CD14-positive monocyte (primary cell): Measurements from ENCODE around the gene BCAS1. TPM values are rescaled to one million over a fixed set of nuclear protein-coding genes. Genes with fewer than 3 reads are reported as not detected.

Experiments used
- DNase-seq, 3 donors: peaks; one replicate each; pipeline ENCODE4 v3.0.0-alpha.2; 2011 to 2022
- H2AFZ ChIP-seq: 2 replicates; pipeline ENCODE4 v1.6.0; 2012; ENCODE audit warnings: mild to moderate bottlenecking, low read depth, low read length, inconsistent platforms; ENCODE audit not compliant: insufficient read depth, poor library complexity, severe bottlenecking
- H3K27ac ChIP-seq, 2 donors: 1 replicate in 1 of 2; 2 replicates in 1 of 2; pipeline ENCODE4 v1.5.1; 2012 to 2013; ENCODE audit warnings: low read length in 2 of 2, control low read depth in 1 of 2, inconsistent platforms in 1 of 2, low read depth in 1 of 2, mild to moderate bottlenecking in 1 of 2
- H3K27me3 ChIP-seq, 2 donors: one replicate each; pipeline versions ENCODE4 v1.6.0 to v1.6.1; 2011 to 2013; ENCODE audit warnings: low read length in 2 of 2; ENCODE audit not compliant: control insufficient read depth in 2 of 2, insufficient read depth in 2 of 2
- H3K36me3 ChIP-seq, 2 donors: replicated peaks in 1 of 2; 1 replicate in 1 of 2; 2 replicates in 1 of 2; pipeline versions ENCODE4 v1.5.1 to v1.6.1; 2012 to 2013; ENCODE audit warnings: low read length in 2 of 2, control low read depth in 1 of 2, inconsistent platforms in 1 of 2, mild to moderate bottlenecking in 1 of 2; ENCODE audit not compliant: insufficient read depth in 2 of 2, control insufficient read depth in 1 of 2
- H3K4me1 ChIP-seq, 2 donors: 1 replicate in 1 of 2; 2 replicates in 1 of 2; pipeline versions ENCODE4 v1.5.1 to v1.6.1; 2012 to 2013; ENCODE audit warnings: low read length in 2 of 2, control low read depth in 1 of 2, inconsistent platforms in 1 of 2, mild to moderate bottlenecking in 1 of 2, moderate library complexity in 1 of 2; ENCODE audit not compliant: insufficient read depth in 2 of 2, control insufficient read depth in 1 of 2
- H3K4me2 ChIP-seq: replicated peaks from 2 replicates; pipeline ENCODE3; 2012; ENCODE audit warnings: low read length, moderate library complexity, mild to moderate bottlenecking; ENCODE audit not compliant: poor library complexity, severe bottlenecking; ENCODE audit errors: extremely low read depth
- H3K4me3 ChIP-seq, 3 experiments: fragments of 200-600 bp in 1 of 3; sonication (generic) in 1 of 3; replicated peaks in 1 of 3; 1 replicate in 2 of 3; 2 replicates in 1 of 3; pipeline ENCODE4 v1.5.1; 2011 to 2013; ENCODE audit warnings: low read length in 3 of 3, mild to moderate bottlenecking in 3 of 3, control low read depth in 2 of 3, low read depth in 2 of 3, inconsistent platforms in 1 of 3, moderate library complexity in 1 of 3
- H3K79me2 ChIP-seq: 2 replicates; pipeline ENCODE4 v1.6.0; 2012; ENCODE audit warnings: mild to moderate bottlenecking, control low read depth, inconsistent platforms, low read length, moderate library complexity; ENCODE audit not compliant: insufficient read depth
- H3K9ac ChIP-seq: 2 replicates; pipeline ENCODE4 v1.6.0; 2017; ENCODE audit warnings: low read length, mild to moderate bottlenecking; ENCODE audit not compliant: insufficient read depth, poor library complexity, severe bottlenecking
- H3K9me3 ChIP-seq, 2 donors: replicated peaks in 1 of 2; 1 replicate in 1 of 2; 2 replicates in 1 of 2; pipeline versions ENCODE4 v1.5.1 to v1.6.1; 2012 to 2013; ENCODE audit warnings: low read length in 2 of 2, control low read depth in 1 of 2; ENCODE audit not compliant: control insufficient read depth in 1 of 2, insufficient read depth in 1 of 2
- H4K20me1 ChIP-seq: 2 replicates; pipeline ENCODE4 v1.6.0; 2012; ENCODE audit warnings: mild to moderate bottlenecking, low read length, control low read depth, moderate library complexity; ENCODE audit not compliant: insufficient read depth
- H3K27ac Mint-ChIP-seq, 7 donors: one replicate each; pipeline ENCODE4 v1.8.0; 2020; ENCODE audit warnings: mild to moderate bottlenecking in 7 of 7, mixed read lengths in 7 of 7, moderate library complexity in 6 of 7, inconsistent platforms in 2 of 7
- H3K27me3 Mint-ChIP-seq, 3 donors: one replicate each; pipeline ENCODE4 v1.8.0; 2021 to 2022; ENCODE audit warnings: low read depth in 3 of 3, mild to moderate bottlenecking in 3 of 3, mixed read lengths in 3 of 3, moderate library complexity in 3 of 3, inconsistent platforms in 1 of 3
- H3K36me3 Mint-ChIP-seq, 2 donors: one replicate each; pipeline ENCODE4 v1.8.0; 2020; ENCODE audit warnings: mixed read lengths in 2 of 2, inconsistent platforms in 1 of 2, mild to moderate bottlenecking in 1 of 2
- H3K4me1 Mint-ChIP-seq: one replicate; pipeline ENCODE4 v1.8.0; 2020; ENCODE audit warnings: mild to moderate bottlenecking, mixed read lengths
- H3K4me3 Mint-ChIP-seq, 2 donors: one replicate each; pipeline ENCODE4 v1.8.0; 2020; ENCODE audit warnings: mild to moderate bottlenecking in 2 of 2, mixed read lengths in 2 of 2, moderate library complexity in 1 of 2
- H3K9me3 Mint-ChIP-seq, 7 donors: one replicate each; pipeline ENCODE4 v1.8.0; 2020 to 2022; ENCODE audit warnings: mixed read lengths in 7 of 7, mild to moderate bottlenecking in 6 of 7, moderate library complexity in 6 of 7, inconsistent platforms in 2 of 7
- CTCF ChIP-seq: fragments of 200-600 bp; IDR thresholded peaks from one replicate; pipeline ENCODE4 v1.8.0; 2022; ENCODE audit warnings: antibody characterized with exemption, mild to moderate bottlenecking
- WGBS: methylation state at CpG from one replicate; pipeline ENCODE4 v1.1.5; 2013; ENCODE audit warnings: missing lambda C conversion rate; ENCODE audit not compliant: insufficient coverage; 5-methylcytosine and 5-hydroxymethylcytosine counted together
- intact Hi-C, 2 donors: fragments of 100-400 bp; cut with micrococcal nuclease; formaldehyde crosslinking; loops; one replicate each; pipeline versions ENCODE4 v1.15.0 to v1.15.1; 2023
- polyA plus RNA-seq, 3 donors: library from polyadenylated mRNA; depleted of rRNA in 1 of 3; unstranded in 2 of 3; stranded (reverse) in 1 of 3; fragments of 300-500 nt in 2 of 3; fragments of >200 nt in 1 of 3; fragmentation: Illumina TruSeq in 2 of 3; gene quantifications; 1 replicate in 2 of 3; 2 replicates in 1 of 3; pipeline ENCODE4 v1.2.3, GENCODE V29; 2012 to 2021

The BCAS1 gene
- polyA plus RNA-seq, 3 donors = 0.01 to 0.02 TPM; not detected in 1

- Histone ChIP-seq H2AFZ (peak overlapping the region; percentile 32), H3K4me3 (peak overlapping the region; percentile 3 to 46 (median 7)), H3K9me3 (no peaks in the 10 kb centered on the region), H3K79me2 (no peaks in the 10 kb centered on the region), H3K4me1 (peaks cover 44 to 51% of the 10 kb centered on the region in 2 donors), H3K9ac (no peak overlapping the region), H3K4me2 (peak overlapping the region; percentile 40), H4K20me1 (no peaks in the 10 kb centered on the region), H3K27ac (no peak overlapping the region), H3K36me3 (no peaks in the 10 kb centered on the region), H3K27me3 (no peaks in the 10 kb centered on the region)
- H3K4me3 Mint-ChIP-seq = peak overlapping the region; percentile 67 to 88
- H3K27ac Mint-ChIP-seq = peak overlapping the region in 5 of 7 donors; percentile 41 to 82 (median 76)
- peak in 2 of 3 donors; percentile 54 to 58 for DNase-seq
- H3K9me3 Mint-ChIP-seq = no peaks in the 10 kb centered on the region
- intact Hi-C loops = loop anchor here (5.0 kb wide), 2 partner anchors 36 to 366 kb away; no protein-coding TSS in a partner anchor
- H3K4me1 Mint-ChIP-seq = peaks cover 51% of the 10 kb centered on the region
- no peaks in the 10 kb centered on the region for H3K27me3 Mint-ChIP-seq
- H3K36me3 Mint-ChIP-seq = peaks cover 0 to 2% of the 10 kb centered on the region in 2 donors
- 40% methylated on average over 1 of the region's 11 CpGs for WGBS
- peak; percentile 78 for TF ChIP-seq CTCF
Observed at GRCh38 chr20:53943522-53944291, 126.7 kb downstream of the BCAS1 start.

GRCh38 chr20:53942973-53943372 lies 127.4 kb downstream of the BCAS1 start:
- H3K4me3 ChIP-seq = no peak overlapping the region
- H4K20me1 ChIP-seq = no peaks in the 10 kb centered on the region
- TF ChIP-seq CTCF = no peak
- H3K36me3 Mint-ChIP-seq = peaks cover 0 to 1% of the 10 kb centered on the region in 2 donors
- no peak for DNase-seq
- H3K36me3 ChIP-seq = no peaks in the 10 kb centered on the region
- H3K27ac ChIP-seq = no peak overlapping the region
- H3K79me2 ChIP-seq = no peaks in the 10 kb centered on the region
- H2AFZ ChIP-seq = no peak overlapping the region
- 89% methylated on average over 3 of the region's 3 CpGs for WGBS
- no peaks in the 10 kb centered on the region for H3K9me3 ChIP-seq
- H3K9me3 Mint-ChIP-seq = no peaks in the 10 kb centered on the region
- H3K4me3 Mint-ChIP-seq = no peak overlapping the region
- intact Hi-C loops = loop anchor here (5.0 kb wide), 2 partner anchors 36 to 366 kb away; no protein-coding TSS in a partner anchor
- peaks cover 0 to 1% (median 0%) of the 10 kb centered on the region in 3 donors for H3K27me3 Mint-ChIP-seq
- no peak overlapping the region for H3K4me2 ChIP-seq
- peaks cover 49 to 55% of the 10 kb centered on the region in 2 donors for H3K4me1 ChIP-seq
- peaks cover 54% of the 10 kb centered on the region for H3K4me1 Mint-ChIP-seq
- no peaks in the 10 kb centered on the region for H3K27me3 ChIP-seq
- H3K27ac Mint-ChIP-seq = peak overlapping the region in 3 of 7 donors; percentile 69 to 80 (median 73)
- no peak overlapping the region for H3K9ac ChIP-seq
